ENCODE results near the gene PHC3.
A peak's percentile ranks its signal among the peaks of the same experiment; 100 is the strongest.
"Not testable (repeated sequence)": the region's sequence is repeated elsewhere in the genome, so short reads cannot be mapped to it uniquely, and the experiment has no call there.

Gene PHC3

GRCh38 chr3:170221924-170222646 is 40.6 kb upstream of the PHC3 start, which contains the start of gene PRKCI:
TSS of gene PRKCI (plus strand) at chr3:170222424. CDS start at chr3:170222670, 246 bp downstream.
- peak within 1 kb of the TSS; percentile 75 to 76 for H3K4me3 ChIP-seq (replicated peaks in 1 of 2; ENCODE audit: low read depth in 2 of 2, low read length in 2 of 2)
- peak; percentile 99 for DNase-seq (ENCODE audit: low read depth in 2 of 2)
- TF ChIP-seq CTCF (IDR thresholded peaks at IDR 0.05; ENCODE audit: low read depth, low read length), result no peak

- no peak for TF ChIP-seq CTCF (IDR thresholded peaks at IDR 0.05; ENCODE audit: low read depth, low read length)
- H3K4me3 ChIP-seq (replicated peaks in 1 of 2; ENCODE audit: low read depth in 2 of 2, low read length in 2 of 2), result no peak overlapping the region
- peak in 1 of 2 donors; percentile 58 for DNase-seq (ENCODE audit: low read depth in 2 of 2)
Observed at GRCh38 chr3:170220871-170221270, 39.3 kb upstream of the PHC3 start.

- DNase-seq (ENCODE audit: low read depth in 2 of 2), result no peak
- no peak for TF ChIP-seq CTCF (IDR thresholded peaks at IDR 0.05; ENCODE audit: low read depth, low read length)
- H3K4me3 ChIP-seq (replicated peaks in 1 of 2; ENCODE audit: low read depth in 2 of 2, low read length in 2 of 2), result no peak overlapping the region
Observed at GRCh38 chr3:170219850-170220249, 38.3 kb upstream of the PHC3 start.

- H3K4me3 ChIP-seq (replicated peaks in 1 of 2; ENCODE audit: low read depth in 2 of 2, low read length in 2 of 2), result no peak overlapping the region
- no peak for TF ChIP-seq CTCF (IDR thresholded peaks at IDR 0.05; ENCODE audit: low read depth, low read length)
- no peak for DNase-seq (ENCODE audit: low read depth in 2 of 2)
Observed at GRCh38 chr3:170211668-170212067, 30.1 kb upstream of the PHC3 start.

GRCh38 chr3:170207717-170208116 is 26.2 kb upstream of the PHC3 start:
- no peak overlapping the region for H3K4me3 ChIP-seq (replicated peaks in 1 of 2; ENCODE audit: low read depth in 2 of 2, low read length in 2 of 2)
- TF ChIP-seq CTCF (IDR thresholded peaks at IDR 0.05; ENCODE audit: low read depth, low read length), result no peak
- no peak for DNase-seq (ENCODE audit: low read depth in 2 of 2)

GRCh38 chr3:170206164-170206762 is 24.7 kb upstream of the PHC3 start:
- H3K4me3 ChIP-seq (replicated peaks in 1 of 2; ENCODE audit: low read depth in 2 of 2, low read length in 2 of 2); DNase-seq (ENCODE audit: low read depth in 2 of 2): not testable (repeated sequence)

GRCh38 chr3:170205302-170205701 is 23.8 kb upstream of the PHC3 start:
- no peak overlapping the region for H3K4me3 ChIP-seq (replicated peaks in 1 of 2; ENCODE audit: low read depth in 2 of 2, low read length in 2 of 2)
- no peak for TF ChIP-seq CTCF (IDR thresholded peaks at IDR 0.05; ENCODE audit: low read depth, low read length)
- peak in 1 of 2 donors; percentile 44 for DNase-seq (ENCODE audit: low read depth in 2 of 2)

Data from cardiac fibroblast (primary cell).